HUES64 (cell line): ENCODE results near the gene METAP2.
"Not testable (repeated sequence)": the region's sequence is repeated elsewhere in the genome, so short reads cannot be mapped to it uniquely, and the experiment has no call there.

ENCODE experiments used
- H3K27ac ChIP-seq: 2 replicates; pipeline ENCODE4 v1.7.0; 2013; ENCODE audit warnings: low read depth, low read length, inconsistent platforms
- H3K27me3 ChIP-seq: 2 replicates; pipeline ENCODE4 v1.6.1; 2013; ENCODE audit warnings: mild to moderate bottlenecking, low read length; ENCODE audit not compliant: insufficient read depth
- H3K36me3 ChIP-seq: 2 replicates; pipeline ENCODE4 v1.6.1; 2013; ENCODE audit warnings: mild to moderate bottlenecking, low read length; ENCODE audit not compliant: insufficient read depth
- H3K4me1 ChIP-seq: 2 replicates; pipeline ENCODE4 v1.6.1; 2013; ENCODE audit warnings: mild to moderate bottlenecking, low read length, moderate library complexity; ENCODE audit not compliant: insufficient read depth
- H3K4me3 ChIP-seq: 2 replicates; pipeline ENCODE4 v1.5.1; 2013; ENCODE audit warnings: mild to moderate bottlenecking, low read length, moderate library complexity
- H3K9ac ChIP-seq: 2 replicates; pipeline ENCODE4 v1.6.1; 2013; ENCODE audit warnings: mild to moderate bottlenecking, low read depth, low read length
- H3K9me3 ChIP-seq: 2 replicates; pipeline ENCODE4 v1.6.1; 2013; ENCODE audit warnings: low read depth, low read length; ENCODE audit not compliant: insufficient read depth
- WGBS: fragments of 150-250, 120-280 bp; methylation state at CpG from one replicate; pipeline ENCODE4 v1.1.7; 2013; ENCODE audit warnings: missing lambda C conversion rate; 5-methylcytosine and 5-hydroxymethylcytosine counted together

METAP2 gene

GRCh38 chr12:95462551-95462950, 11.4 kb upstream of the METAP2 start:
- no peaks in the 10 kb centered on the region for H3K36me3 ChIP-seq
- H3K9me3 ChIP-seq: peaks cover 15% of the 10 kb centered on the region
- H3K4me1 ChIP-seq: no peaks in the 10 kb centered on the region
- H3K9ac ChIP-seq: no peak overlapping the region
- no peak overlapping the region for H3K4me3 ChIP-seq
- H3K27me3 ChIP-seq: no peaks in the 10 kb centered on the region
- 94% methylated on average over 2 of the region's 2 CpGs for WGBS
- H3K27ac ChIP-seq: no peak overlapping the region

- Histone ChIP-seq H3K9me3 (peaks cover 13% of the 10 kb centered on the region), H3K9ac (no peak overlapping the region), H3K27ac (no peak overlapping the region), H3K4me1 (no peaks in the 10 kb centered on the region), H3K36me3 (no peaks in the 10 kb centered on the region), H3K4me3 (no peak overlapping the region), H3K27me3 (no peaks in the 10 kb centered on the region)
- 88% methylated on average over 4 of the region's 4 CpGs for WGBS
Observed at GRCh38 chr12:95463050-95463449, 10.9 kb upstream of the METAP2 start.

GRCh38 chr12:95463776-95464175, 10.2 kb upstream of the METAP2 start:
- not testable (repeated sequence) for H3K4me3 ChIP-seq, H3K4me1 ChIP-seq, H3K27me3 ChIP-seq, H3K36me3 ChIP-seq, H3K9ac ChIP-seq, H3K9me3 ChIP-seq, H3K27ac ChIP-seq
- 100% methylated on average over 3 of the region's 4 CpGs for WGBS

- Histone ChIP-seq H3K36me3 (no peaks in the 10 kb centered on the region), H3K27me3 (no peaks in the 10 kb centered on the region), H3K4me3 (no peak overlapping the region), H3K9me3 (no peaks in the 10 kb centered on the region), H3K4me1 (no peaks in the 10 kb centered on the region), H3K9ac (no peak overlapping the region), H3K27ac (no peak overlapping the region)
- 88% methylated on average over 1 of the region's 2 CpGs for WGBS
Observed at GRCh38 chr12:95465275-95465674, 8.7 kb upstream of the METAP2 start.

- H3K27me3 ChIP-seq: no peaks in the 10 kb centered on the region
- 89% methylated on average over 1 of the region's 1 CpG for WGBS
- no peak overlapping the region for H3K4me3 ChIP-seq
- H3K9me3 ChIP-seq: no peaks in the 10 kb centered on the region
- no peak overlapping the region for H3K9ac ChIP-seq
- no peak overlapping the region for H3K27ac ChIP-seq
- H3K4me1 ChIP-seq: peaks cover 3% of the 10 kb centered on the region; the same call in 1 of the 2 replicates
- no peaks in the 10 kb centered on the region for H3K36me3 ChIP-seq
Observed at GRCh38 chr12:95470300-95470699, 3.7 kb upstream of the METAP2 start.

GRCh38 chr12:95473231-95473883, 595 bp upstream of the METAP2 start:
- H3K4me3 ChIP-seq: peak overlapping the region; percentile 90
- no peaks in the 10 kb centered on the region for H3K27me3 ChIP-seq
- under 1% methylated on average over 21 of the region's 23 CpGs for WGBS
- H3K9me3 ChIP-seq: no peaks in the 10 kb centered on the region
- H3K4me1 ChIP-seq: peaks cover 4% of the 10 kb centered on the region; the same call in 1 of the 2 replicates
- peak overlapping the region; percentile 95 for H3K9ac ChIP-seq
- H3K36me3 ChIP-seq: peaks cover 27% of the 10 kb centered on the region
- peak overlapping the region; percentile 77 for H3K27ac ChIP-seq

GRCh38 chr12:95474660-95474958, 657 bp downstream of the METAP2 start:
- Histone ChIP-seq H3K9ac (peak overlapping the region; percentile 95), H3K27ac (peak overlapping the region; percentile 78; the same call in 1 of the 2 replicates), H3K27me3 (no peaks in the 10 kb centered on the region), H3K4me1 (peaks cover 4% of the 10 kb centered on the region; the same call in 1 of the 2 replicates), H3K36me3 (peaks cover 38% of the 10 kb centered on the region), H3K9me3 (no peaks in the 10 kb centered on the region), H3K4me3 (peak overlapping the region; percentile 90)
- WGBS: under 1% methylated on average over 15 of the region's 16 CpGs

GRCh38 chr12:95480230-95480629, 6.3 kb downstream of the METAP2 start:
- no peak overlapping the region for H3K4me3 ChIP-seq
- no peak overlapping the region for H3K9ac ChIP-seq
- 0 out of 2 replicates have a peak, but pooled peaks cover 1% of the 10 kb centered on the region for H3K4me1 ChIP-seq
- 96% methylated on average over 2 of the region's 2 CpGs for WGBS
- no peak overlapping the region for H3K27ac ChIP-seq
- H3K36me3 ChIP-seq: peaks cover 85% of the 10 kb centered on the region
- H3K27me3 ChIP-seq: no peaks in the 10 kb centered on the region
- H3K9me3 ChIP-seq: no peaks in the 10 kb centered on the region

GRCh38 chr12:95481072-95481471, 7.1 kb downstream of the METAP2 start:
- WGBS: 93% methylated on average over 3 of the region's 3 CpGs
- no peak overlapping the region for H3K9ac ChIP-seq
- H3K36me3 ChIP-seq: peaks cover 90% of the 10 kb centered on the region
- H3K27me3 ChIP-seq: no peaks in the 10 kb centered on the region
- H3K4me1 ChIP-seq: no peaks in the 10 kb centered on the region
- H3K9me3 ChIP-seq: no peaks in the 10 kb centered on the region
- no peak overlapping the region for H3K27ac ChIP-seq
- H3K4me3 ChIP-seq: no peak overlapping the region

- peaks cover 90% of the 10 kb centered on the region for H3K36me3 ChIP-seq
- WGBS: 95% methylated on average over 7 of the region's 7 CpGs
- no peak overlapping the region for H3K27ac ChIP-seq
- H3K4me1 ChIP-seq: no peaks in the 10 kb centered on the region
- no peaks in the 10 kb centered on the region for H3K27me3 ChIP-seq
- H3K9me3 ChIP-seq: no peaks in the 10 kb centered on the region
- H3K4me3 ChIP-seq: no peak overlapping the region
- H3K9ac ChIP-seq: no peak overlapping the region
Observed at GRCh38 chr12:95481888-95482287, 7.9 kb downstream of the METAP2 start.

GRCh38 chr12:95482564-95482963, 8.6 kb downstream of the METAP2 start:
- H3K27ac ChIP-seq, H3K4me1 ChIP-seq, H3K9ac ChIP-seq, H3K4me3 ChIP-seq, H3K9me3 ChIP-seq, H3K27me3 ChIP-seq: not testable (repeated sequence)
- peaks cover 90% of the 10 kb centered on the region for H3K36me3 ChIP-seq
- WGBS: 90% methylated on average over 5 of the region's 6 CpGs

GRCh38 chr12:95484524-95484923, 10.6 kb downstream of the METAP2 start:
- no peaks in the 10 kb centered on the region for H3K9me3 ChIP-seq
- H3K4me1 ChIP-seq: no peaks in the 10 kb centered on the region
- peaks cover 89% of the 10 kb centered on the region for H3K36me3 ChIP-seq
- H3K4me3 ChIP-seq: no peak overlapping the region
- no peak overlapping the region for H3K27ac ChIP-seq
- H3K9ac ChIP-seq: no peak overlapping the region
- H3K27me3 ChIP-seq: no peaks in the 10 kb centered on the region
